ENCODE measurements around the gene PCDH8. TPM values are rescaled to one million over a fixed set of nuclear protein-coding genes. Genes with fewer than 3 reads are reported as not detected.

The PCDH8 gene
- total RNA-seq, 1 experiment from 2014 or later, result not detected

GRCh38 chr13:52851137-52851962 lies 2.9 kb upstream of the PCDH8 start:
- peak; percentile 22 for DNase-seq (ENCODE audit: low read depth)

GRCh38 chr13:52850396-52851136 lies 2.1 kb upstream of the PCDH8 start:
- peak; percentile 48 for DNase-seq (ENCODE audit: low read depth)

- no peak for DNase-seq (ENCODE audit: low read depth)
Observed at GRCh38 chr13:52850072-52850395, 1.6 kb upstream of the PCDH8 start.

GRCh38 chr13:52849291-52850071 lies 1.0 kb upstream of the PCDH8 start:
- no peak for DNase-seq (ENCODE audit: low read depth)

- no peak for DNase-seq (ENCODE audit: low read depth)
Observed at GRCh38 chr13:52847682-52848432, 583 bp downstream of the PCDH8 start.

- DNase-seq (ENCODE audit: low read depth), result no peak
Observed at GRCh38 chr13:52847322-52847681, 1.1 kb downstream of the PCDH8 start.

- DNase-seq (ENCODE audit: low read depth), result no peak
Observed at GRCh38 chr13:52846567-52847321, 1.7 kb downstream of the PCDH8 start.

GRCh38 chr13:52845766-52846566 lies 2.5 kb downstream of the PCDH8 start:
- no peak for DNase-seq (ENCODE audit: low read depth)

GRCh38 chr13:52845334-52845761 lies 3.1 kb downstream of the PCDH8 start:
- no peak for DNase-seq (ENCODE audit: low read depth)

- no peak for DNase-seq (ENCODE audit: low read depth)
Observed at GRCh38 chr13:52844836-52845235, 3.6 kb downstream of the PCDH8 start.

GRCh38 chr13:52842441-52842840 lies 6.0 kb downstream of the PCDH8 start:
- no peak for DNase-seq (ENCODE audit: low read depth)

- no peak for DNase-seq (ENCODE audit: low read depth)
Observed at GRCh38 chr13:52840066-52840465, 8.4 kb downstream of the PCDH8 start.

- no peak for DNase-seq (ENCODE audit: low read depth)
Observed at GRCh38 chr13:52838433-52839107, 9.9 kb downstream of the PCDH8 start.

- DNase-seq (ENCODE audit: low read depth), result no peak
Observed at GRCh38 chr13:52837850-52838249, 10.6 kb downstream of the PCDH8 start.

- no peak for DNase-seq (ENCODE audit: low read depth)
Observed at GRCh38 chr13:52835071-52835839, 13.2 kb downstream of the PCDH8 start.

- no peak for DNase-seq (ENCODE audit: low read depth)
Observed at GRCh38 chr13:52833296-52833875, 15.1 kb downstream of the PCDH8 start.

- DNase-seq (ENCODE audit: low read depth), result no peak
Observed at GRCh38 chr13:52832313-52832712, 16.1 kb downstream of the PCDH8 start.

GRCh38 chr13:52830946-52831345 lies 17.5 kb downstream of the PCDH8 start:
- peak; percentile 8 for DNase-seq (ENCODE audit: low read depth)

Measured in M059J (cell line).